Activated effector memory CD4-positive, alpha-beta T cell treated with Interleukin-2 at 50 U/mL for 16 hours (primary cell): ENCODE data around the gene PFKP.
A peak's percentile ranks its signal among the peaks of the same experiment; 100 is the strongest.

ENCODE experiments used
- DNase-seq: peaks from one replicate; pipeline ENCODE4 v3.0.0-alpha.2; 2020

PFKP gene

DNA sequence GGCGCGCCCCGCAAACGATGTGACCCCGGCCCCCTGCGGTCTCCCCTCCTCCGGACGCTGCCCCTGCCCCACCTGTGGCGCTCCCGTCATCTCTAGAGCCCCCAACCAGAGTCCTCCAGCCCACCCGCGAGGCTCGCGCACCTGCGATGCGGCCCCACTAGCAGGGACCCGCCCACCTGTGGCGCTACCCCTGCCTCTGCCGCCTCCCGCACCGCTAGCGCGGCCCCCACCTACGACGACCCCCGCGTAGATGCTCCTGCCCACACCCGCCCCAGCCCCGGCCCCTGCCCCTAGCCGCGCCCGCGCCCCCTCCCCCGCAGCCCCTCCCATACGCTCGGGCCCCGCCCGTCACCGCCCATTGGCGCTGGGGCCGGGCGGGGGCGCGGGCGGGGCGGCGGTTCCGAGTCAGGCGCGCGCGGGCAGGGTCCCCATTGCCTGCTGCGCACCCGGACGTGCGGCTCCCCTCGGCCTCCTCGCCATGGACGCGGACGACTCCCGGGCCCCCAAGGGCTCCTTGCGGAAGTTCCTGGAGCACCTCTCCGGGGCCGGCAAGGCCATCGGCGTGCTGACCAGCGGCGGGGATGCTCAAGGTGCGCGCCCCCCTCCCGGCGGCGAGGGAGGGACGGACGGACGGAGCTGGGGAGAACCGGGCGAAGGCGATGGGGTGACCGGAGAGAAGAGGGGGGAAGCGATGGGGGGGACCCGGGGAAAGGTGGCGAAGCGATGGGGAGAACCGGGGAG, at the start of gene PFKP:
PFKP (plus strand) TSS at position 431 of the 741 bp plus-strand sequence; CDS start at position 479, 48 bp downstream.
- peak; percentile 54 for DNase-seq

GRCh38 chr10:3018247-3018646, 49.1 kb upstream of the PFKP start:
- no peak for DNase-seq

DNA sequence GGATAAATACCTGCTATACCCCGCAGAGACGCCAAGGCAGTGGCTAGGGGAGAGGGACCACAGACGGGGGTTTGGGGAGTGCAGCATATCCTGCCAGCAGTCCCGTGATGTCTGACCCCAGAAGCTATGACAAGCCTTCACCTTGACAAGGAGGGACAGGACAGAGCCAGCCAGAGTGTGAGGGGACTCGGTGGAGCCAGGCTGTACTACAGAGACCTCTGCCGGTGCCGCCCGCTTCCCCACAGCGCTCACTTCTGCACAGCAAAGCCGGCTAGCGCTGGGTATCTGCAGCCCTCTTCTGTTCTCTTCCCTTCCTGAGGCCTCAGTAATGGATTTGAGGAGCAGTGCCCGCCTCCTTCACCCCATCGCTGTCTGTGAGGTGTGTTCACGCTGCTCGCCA, 47.0 kb upstream of the PFKP start:
- DNase-seq = no peak

DNA sequence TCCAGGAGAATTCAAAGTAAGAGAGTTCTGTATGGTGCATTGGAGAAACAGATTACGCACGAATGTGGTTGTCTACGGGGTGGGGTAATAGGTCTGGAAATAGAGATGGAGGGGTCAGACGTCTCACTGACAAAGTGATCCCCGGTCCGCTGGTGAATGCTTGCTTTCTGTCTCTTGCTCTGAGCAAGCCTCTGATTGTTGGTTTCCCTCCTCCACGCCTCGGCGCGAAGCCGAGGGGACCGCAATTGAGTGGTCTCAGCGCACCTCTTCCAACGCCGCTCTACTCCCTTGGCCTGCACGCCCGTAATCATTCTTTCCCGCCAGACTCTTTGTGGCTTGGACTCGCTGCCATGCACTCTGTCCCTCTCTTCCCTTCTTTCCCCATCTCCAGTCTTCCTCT, 46.5 kb upstream of the PFKP start:
- no peak for DNase-seq

DNA sequence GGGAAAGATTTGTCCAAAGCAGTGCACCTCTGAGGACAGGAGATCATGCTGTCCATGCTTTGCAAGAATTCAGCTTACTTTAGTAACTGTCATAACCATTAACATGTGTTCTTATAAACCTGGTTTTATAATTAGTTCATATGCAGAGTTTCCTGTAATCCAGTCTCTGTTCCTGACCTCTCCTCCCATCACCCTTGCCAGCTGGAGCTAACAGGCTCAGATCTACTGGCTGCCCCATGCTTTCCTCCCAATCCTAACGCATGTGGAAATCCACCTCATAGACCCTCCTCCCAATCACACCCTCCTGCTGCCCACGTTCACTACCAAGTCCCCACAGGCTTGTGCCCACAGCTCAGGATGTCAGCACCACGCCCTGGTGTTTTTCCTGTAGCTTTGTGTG, 45.3 kb upstream of the PFKP start:
- no peak for DNase-seq

DNA sequence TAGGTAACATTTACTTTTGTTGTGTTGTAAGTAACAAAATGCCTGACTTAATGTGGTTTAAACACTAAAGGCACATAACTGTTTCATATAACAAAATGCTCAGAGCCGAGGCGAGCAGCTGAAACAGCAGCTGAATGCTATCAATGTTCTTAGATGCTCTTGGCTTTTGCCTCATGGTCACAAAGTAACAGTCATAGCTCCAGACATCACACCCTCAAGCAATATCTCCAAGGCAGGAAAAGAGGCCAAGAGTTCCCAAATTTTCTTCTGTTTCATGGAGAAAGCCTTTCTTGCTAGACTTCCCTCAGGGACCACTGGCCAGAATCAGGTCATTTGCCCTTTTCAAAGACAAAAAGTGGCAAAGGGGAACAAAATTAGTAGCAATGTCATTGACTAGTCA, 43.5 kb upstream of the PFKP start:
- no peak for DNase-seq

DNA sequence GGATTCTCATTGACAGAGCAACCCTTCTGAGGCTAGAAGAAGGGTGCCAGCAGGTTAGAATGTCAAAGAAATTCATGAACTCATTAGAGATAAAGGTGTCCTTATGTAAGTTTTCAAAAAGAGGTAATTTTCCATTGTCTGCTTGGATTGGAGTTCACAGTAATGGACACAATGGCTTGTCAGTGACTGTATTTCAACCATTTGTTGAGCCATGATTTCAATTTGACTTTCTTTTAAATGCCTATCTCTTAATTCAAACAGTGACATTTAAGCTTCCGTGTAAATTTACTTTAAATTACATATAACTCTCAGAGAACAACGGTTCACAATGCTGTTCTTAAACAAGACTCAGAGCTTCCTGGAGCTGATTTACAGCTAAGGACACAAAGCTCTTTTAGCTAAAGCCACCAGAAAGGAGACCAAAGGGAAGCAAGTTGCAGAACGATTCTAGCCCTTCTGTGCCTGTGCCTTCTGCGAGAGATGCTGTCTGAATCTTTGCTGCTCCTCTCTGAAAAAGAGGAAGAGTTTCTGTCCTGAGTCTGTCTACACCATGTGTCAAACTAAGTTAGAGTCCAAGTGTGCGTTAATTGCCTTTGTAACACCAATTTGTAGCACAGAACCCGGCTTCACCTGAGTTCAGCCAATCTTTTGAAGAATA, 42.2 kb upstream of the PFKP start:
- DNase-seq = no peak

GRCh38 chr10:3027866-3028265, 39.5 kb upstream of the PFKP start:
- no peak for DNase-seq

GRCh38 chr10:3028441-3028840, 38.9 kb upstream of the PFKP start:
- DNase-seq = no peak

GRCh38 chr10:3030765-3031164, 36.6 kb upstream of the PFKP start:
- DNase-seq = no peak

DNA sequence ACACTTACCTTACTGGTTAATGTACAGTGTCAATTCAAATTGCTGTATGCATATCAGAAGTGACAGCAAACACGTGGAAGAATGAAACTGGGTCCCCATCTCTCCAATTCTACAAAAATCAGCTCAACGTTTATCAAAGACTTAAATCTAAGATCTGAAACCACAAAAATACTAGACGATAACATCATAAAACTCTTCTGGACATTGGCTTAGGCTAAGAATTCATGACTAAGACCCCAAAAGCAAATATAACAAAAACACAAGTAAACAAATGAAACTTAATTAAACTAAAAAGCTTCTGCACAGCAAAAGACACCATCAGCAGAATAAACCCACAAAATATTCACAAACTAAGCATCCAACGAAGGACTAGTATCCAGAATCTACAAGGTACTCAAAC, 35.9 kb upstream of the PFKP start:
- no peak for DNase-seq

DNA sequence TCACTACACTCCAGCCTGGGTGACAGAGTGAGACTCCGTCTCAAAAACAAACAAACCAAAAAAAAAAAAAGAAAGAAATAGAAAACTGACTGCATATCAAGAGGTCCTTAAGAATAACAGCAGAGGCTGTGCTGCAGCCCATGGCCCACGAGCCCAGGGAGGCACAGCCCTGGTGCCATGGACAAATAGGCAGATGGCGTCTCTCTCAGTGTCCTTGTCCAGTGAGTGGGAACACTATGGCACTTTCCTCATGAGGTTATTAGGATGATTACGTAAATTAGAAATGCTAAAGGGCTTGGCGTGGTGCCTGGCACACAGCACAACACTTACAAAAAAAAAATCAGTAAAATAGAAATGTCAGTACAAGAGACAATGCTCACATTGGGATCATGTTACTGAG, 33.4 kb upstream of the PFKP start:
- no peak for DNase-seq

- DNase-seq = no peak
Measured at GRCh38 chr10:3034616-3035015, 32.7 kb upstream of the PFKP start.

GRCh38 chr10:3036155-3037021, 31.0 kb upstream of the PFKP start:
- DNase-seq = no peak

- DNase-seq = no peak
Measured at GRCh38 chr10:3037182-3037581, 30.2 kb upstream of the PFKP start.

DNA sequence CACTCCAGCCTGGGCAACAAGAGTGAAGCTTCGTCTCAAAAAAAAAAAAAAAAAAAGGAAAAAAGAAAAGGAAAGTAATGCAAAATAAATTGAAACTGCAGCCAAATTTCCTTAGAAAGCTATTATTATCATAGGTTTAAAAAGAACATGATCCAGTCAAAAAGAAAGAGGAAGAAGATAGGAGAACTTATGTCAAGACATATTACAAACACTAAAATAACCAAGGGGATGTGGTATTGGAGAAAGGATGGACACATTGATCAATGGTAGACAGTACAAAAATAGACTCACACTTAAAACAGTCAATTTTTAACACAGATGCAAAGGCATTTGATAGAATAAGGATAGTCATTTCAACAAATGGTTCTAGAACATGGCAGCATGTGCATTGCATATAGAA, 27.3 kb upstream of the PFKP start:
- no peak for DNase-seq

GRCh38 chr10:3042589-3042988, 24.8 kb upstream of the PFKP start:
- DNase-seq = no peak

DNA sequence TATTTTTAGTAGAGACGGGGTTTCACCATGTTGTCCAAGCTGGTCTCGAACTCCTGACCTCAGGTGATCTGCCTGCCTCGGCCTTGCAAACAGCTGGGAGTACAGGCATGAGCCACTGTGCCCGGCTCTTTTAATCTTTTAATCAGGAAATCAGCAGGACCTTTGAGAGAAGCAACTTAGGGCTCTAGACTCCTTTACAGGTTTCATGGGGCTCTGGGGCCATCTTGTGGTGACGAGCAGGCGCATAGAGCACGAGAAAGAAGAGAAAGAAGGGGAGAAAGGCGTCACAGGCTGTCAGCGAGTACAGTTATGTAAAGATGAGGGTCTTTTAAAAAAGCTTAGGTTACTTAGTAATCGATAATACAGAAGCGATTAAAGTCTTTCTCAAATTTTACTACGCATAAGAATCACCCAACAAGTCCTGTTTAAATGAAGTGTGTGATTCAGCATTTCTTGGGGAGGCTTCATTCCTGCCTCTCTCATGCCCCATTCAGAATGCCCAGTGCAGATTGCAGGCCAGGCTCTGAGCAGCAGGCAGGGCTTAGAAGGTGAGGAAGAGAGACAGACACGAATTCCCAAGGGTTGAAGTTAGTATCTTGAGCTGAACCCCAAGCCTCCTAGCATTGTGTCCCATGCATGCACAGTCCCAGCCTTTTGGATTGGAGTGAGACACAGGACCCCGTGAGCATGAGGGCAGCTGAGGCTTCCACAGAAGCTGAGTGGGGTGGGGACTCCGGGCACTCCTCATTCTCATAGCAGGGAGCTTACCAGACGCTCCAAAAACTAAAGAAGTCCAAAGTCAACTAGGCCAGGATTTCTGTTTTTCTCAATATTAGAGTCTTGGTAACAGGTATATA, 23.6 kb upstream of the PFKP start:
- peak; percentile 14 for DNase-seq

- DNase-seq = no peak
Measured at GRCh38 chr10:3045471-3046209, 21.7 kb upstream of the PFKP start.

DNA sequence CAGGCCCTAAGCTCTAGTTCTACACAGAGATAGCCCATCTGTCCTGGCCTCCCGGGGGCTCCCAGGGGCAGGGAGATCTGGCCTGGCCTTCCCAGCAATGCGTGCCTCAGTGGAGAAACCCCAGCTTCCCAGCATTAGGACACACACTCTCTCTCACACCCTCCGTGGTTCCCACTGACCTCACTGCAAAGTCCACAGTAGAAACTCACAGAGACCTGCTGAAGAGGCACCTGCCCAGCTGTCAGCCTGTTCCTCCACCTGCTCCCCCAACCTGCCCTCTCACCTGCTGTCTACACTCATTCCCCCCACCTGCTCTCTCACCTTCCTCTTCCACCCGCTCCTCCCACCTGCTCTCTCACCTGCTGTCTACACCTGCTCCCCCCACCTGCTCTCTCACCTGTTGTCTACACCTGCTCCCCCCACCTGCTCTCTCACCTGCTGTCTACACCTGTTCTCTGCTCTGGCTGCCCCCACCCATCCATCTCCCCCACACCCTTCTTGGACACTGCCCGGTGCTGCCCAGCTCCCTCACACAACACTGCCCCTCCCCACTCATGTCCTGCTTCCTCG, 21.1 kb upstream of the PFKP start:
- DNase-seq = no peak

DNA sequence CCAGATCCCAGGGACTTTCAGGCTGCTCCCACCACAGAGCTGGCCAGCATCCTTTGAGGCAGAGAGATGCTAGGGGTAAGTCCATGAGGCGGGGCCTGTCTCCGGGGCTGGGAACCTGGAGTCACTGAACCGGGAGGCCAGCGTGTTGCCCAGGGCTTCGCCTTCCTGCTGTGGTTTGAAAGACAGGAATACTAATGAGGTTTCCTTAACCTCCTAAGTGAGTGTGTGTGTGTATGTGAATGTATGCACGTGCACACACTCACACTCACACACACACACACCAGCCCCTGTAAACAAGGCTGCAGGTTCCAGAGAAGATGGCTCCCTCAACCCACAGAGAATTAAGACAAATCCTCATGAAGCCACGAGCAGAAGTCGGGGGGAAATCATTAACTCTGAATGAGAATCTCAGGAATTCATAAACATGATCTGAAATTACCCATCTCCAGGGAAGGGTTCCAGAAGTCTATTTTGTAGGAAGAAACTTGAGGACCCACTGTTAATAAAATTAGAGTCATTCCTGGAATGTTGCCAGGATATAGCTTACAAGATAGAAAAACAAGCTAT, 20.3 kb upstream of the PFKP start:
- no peak for DNase-seq
